ENCODE data around the gene LRRC4C. TPM values are rescaled to one million over a fixed set of nuclear protein-coding genes. Genes with fewer than 3 reads are reported as not detected.

Gene LRRC4C
- total and polyA plus RNA-seq, 5 donors, result 1.0 to 2.7 (median 2.0) TPM

DNA sequence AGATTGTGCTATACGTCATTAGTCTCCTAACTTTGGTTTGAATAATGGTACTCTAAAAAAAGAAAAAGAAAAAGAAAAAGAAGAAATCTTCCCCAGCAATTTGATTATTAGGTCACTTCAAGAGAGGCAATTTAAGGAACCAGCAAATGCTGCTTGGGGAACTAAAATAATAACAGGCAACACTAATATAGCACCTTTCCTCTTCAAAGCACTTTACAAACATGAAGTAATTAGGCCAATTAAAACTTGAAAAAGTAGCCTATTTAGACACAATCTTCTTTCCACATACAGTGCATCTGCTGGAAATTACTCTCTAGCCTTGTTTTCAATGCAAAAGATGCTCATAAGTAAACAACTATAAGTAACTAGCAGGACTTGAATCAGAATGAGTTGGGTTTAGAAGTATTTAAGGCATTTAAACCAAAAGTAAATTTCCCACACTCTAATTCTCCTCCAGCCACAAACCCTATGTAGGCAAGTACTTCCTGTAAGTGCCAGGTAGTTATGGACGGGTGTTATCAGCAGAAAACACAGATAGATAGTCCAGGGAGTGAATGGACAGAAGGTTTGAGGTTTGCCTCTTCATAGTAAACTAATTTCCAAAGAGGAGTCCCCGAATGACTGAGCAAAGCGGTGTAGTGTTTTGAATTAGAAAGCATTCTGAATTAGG lies 44.5 kb downstream of the LRRC4C start:
- no peaks in the 10 kb centered on the region for H3K27me3 ChIP-seq (ENCODE audit: control insufficient read depth, insufficient read depth)
- H3K4me3 ChIP-seq (ENCODE audit: low read length), result no peak overlapping the region
- H3K9me3 ChIP-seq (ENCODE audit: control insufficient read depth, low read length), result no peaks in the 10 kb centered on the region
- ATAC-seq, result no peak
- H3K27ac ChIP-seq (ENCODE audit: low read length), result no peak overlapping the region
- intact Hi-C loops (cut with DNase I), result no loop called here
- DNase-seq, result no peak
- 63% methylated on average over 4 of the region's 4 CpGs for whole genome bisulfite sequencing
- no peaks in the 10 kb centered on the region for H3K4me1 ChIP-seq (ENCODE audit: control insufficient read depth, insufficient read depth, low read length)

DNA sequence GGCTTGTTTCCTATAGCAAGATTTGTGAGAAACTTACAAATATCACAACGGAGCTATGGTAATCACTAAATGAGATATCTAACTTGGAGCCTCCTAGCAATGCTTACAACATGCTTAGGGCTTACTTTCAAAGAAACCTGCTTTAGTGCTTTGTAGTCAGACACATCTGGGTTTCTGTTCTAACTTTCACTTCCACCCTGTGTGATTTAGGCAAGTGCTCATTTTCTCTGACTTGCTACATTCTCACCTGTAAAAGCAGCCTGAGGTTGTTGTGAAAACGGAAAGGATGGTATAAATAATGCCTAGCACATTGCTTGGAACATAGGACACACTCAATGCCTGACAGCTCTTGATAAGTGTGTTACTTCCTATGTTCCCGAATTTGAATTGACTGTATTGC lies 45.6 kb downstream of the LRRC4C start:
- DNase-seq (no peak), ATAC-seq (no peak)
- Histone ChIP-seq H3K9me3 (ENCODE audit: control insufficient read depth, low read length) (no peaks in the 10 kb centered on the region), H3K27ac (ENCODE audit: low read length) (no peak overlapping the region), H3K4me1 (ENCODE audit: control insufficient read depth, insufficient read depth, low read length) (no peaks in the 10 kb centered on the region), H3K4me3 (ENCODE audit: low read length) (no peak overlapping the region), H3K27me3 (ENCODE audit: control insufficient read depth, insufficient read depth) (no peaks in the 10 kb centered on the region)
- 36% methylated on average over 3 of the region's 3 CpGs for WGBS
- intact Hi-C loops (cut with DNase I), result no loop called here

DNA sequence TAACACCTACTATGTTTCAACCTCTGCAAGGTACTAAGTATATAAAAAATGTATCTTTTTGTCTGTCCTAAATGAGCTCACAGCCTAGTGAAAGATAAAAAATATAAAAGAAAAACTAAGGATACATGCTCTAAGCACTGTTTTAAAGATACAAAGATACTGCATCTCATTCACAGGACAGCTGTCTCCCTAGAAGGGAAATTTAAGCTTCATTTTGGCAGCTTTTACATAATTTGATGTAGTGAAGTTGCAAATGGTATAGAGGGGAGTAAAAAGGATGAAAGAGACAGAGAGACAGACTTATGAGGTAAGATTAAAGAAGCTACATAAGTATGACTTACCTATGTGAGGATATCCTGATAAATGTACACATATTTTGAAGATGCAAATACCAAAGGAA lies 53.6 kb downstream of the LRRC4C start:
- Histone ChIP-seq H3K27me3 (ENCODE audit: control insufficient read depth, insufficient read depth) (no peaks in the 10 kb centered on the region), H3K9me3 (ENCODE audit: control insufficient read depth, low read length) (no peaks in the 10 kb centered on the region), H3K4me3 (ENCODE audit: low read length) (no peak overlapping the region), H3K4me1 (ENCODE audit: control insufficient read depth, insufficient read depth, low read length) (no peaks in the 10 kb centered on the region), H3K27ac (ENCODE audit: low read length) (no peak overlapping the region)
- intact Hi-C loops (cut with DNase I), result no loop called here
- ATAC-seq (no peak), DNase-seq (no peak)

DNA sequence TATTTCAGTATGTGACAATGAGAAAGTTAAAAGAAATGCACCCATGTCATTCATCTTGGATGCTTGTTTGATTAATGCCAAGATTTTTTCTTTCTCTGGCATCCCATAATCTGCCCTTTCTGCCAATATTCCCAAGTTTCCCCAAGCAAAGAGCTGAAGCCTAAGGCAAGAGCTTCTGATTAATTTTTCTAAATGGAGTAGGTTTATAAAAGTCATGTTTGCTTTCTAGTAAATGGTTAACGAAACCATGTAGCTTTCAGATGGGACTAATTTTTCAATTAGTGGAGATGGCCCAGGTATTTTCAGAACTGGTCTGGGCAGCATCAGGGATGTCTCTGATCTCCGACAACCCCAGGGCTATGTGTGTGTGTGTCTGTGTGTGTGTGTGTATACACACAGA lies 55.3 kb downstream of the LRRC4C start:
- 94% methylated on average over 2 of the region's 2 CpGs for WGBS

GRCh38 chr11:41403458-41403857 lies 56.0 kb downstream of the LRRC4C start:
- intact Hi-C loops (cut with DNase I), result no loop called here
- Histone ChIP-seq H3K27ac (ENCODE audit: low read length) (no peak overlapping the region), H3K4me3 (ENCODE audit: low read length) (no peak overlapping the region), H3K4me1 (ENCODE audit: control insufficient read depth, insufficient read depth, low read length) (no peaks in the 10 kb centered on the region), H3K9me3 (ENCODE audit: control insufficient read depth, low read length) (no peaks in the 10 kb centered on the region), H3K27me3 (ENCODE audit: control insufficient read depth, insufficient read depth) (no peaks in the 10 kb centered on the region)
- WGBS, result 20% methylated on average over 2 of the region's 2 CpGs
- no peak for ATAC-seq
- DNase-seq, result no peak

More for the DNA sequence above, 55.3 kb downstream of the LRRC4C start:
- no peaks in the 10 kb centered on the region for H3K9me3 ChIP-seq (ENCODE audit: control insufficient read depth, low read length)
- intact Hi-C loops (cut with DNase I), result no loop called here
- H3K27ac ChIP-seq (ENCODE audit: low read length), result no peak overlapping the region
- no peaks in the 10 kb centered on the region for H3K27me3 ChIP-seq (ENCODE audit: control insufficient read depth, insufficient read depth)
- no peaks in the 10 kb centered on the region for H3K4me1 ChIP-seq (ENCODE audit: control insufficient read depth, insufficient read depth, low read length)
- H3K4me3 ChIP-seq (ENCODE audit: low read length), result no peak overlapping the region
- no peak for ATAC-seq
- DNase-seq, result no peak

DNA sequence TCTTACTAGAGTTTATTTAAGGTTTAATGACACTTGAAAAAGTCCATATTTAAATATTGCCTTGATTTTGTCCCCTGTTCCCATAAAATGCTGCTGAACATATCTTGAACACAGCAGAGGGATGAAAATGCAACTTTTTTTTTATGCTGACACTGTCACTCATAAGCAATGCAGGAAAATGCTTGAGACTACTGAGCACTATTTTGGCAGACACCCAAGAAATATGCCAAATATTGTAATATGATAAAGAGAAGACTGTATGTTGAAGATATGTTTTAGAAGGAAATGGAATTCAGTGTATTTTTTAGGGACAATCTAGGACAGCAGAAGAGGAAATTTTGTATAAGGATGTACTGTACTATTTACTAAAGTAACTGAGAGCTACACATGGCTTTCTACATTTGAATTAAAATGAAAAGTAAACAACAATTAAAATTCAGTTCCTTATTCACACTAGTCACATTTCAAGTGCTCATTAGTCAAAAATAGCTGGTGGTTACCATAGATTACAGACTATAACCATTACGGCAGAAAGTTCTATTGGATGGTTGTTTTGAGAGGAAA lies 58.6 kb downstream of the LRRC4C start:
- intact Hi-C loops (cut with DNase I), result no loop called here
- H3K9me3 ChIP-seq (ENCODE audit: control insufficient read depth, low read length), result no peaks in the 10 kb centered on the region
- no peak overlapping the region for H3K4me3 ChIP-seq (ENCODE audit: low read length)
- ATAC-seq (no peak), DNase-seq (no peak)
- no peak overlapping the region for H3K27ac ChIP-seq (ENCODE audit: low read length)
- H3K4me1 ChIP-seq (ENCODE audit: control insufficient read depth, insufficient read depth, low read length), result no peaks in the 10 kb centered on the region
- 88% methylated on average over 1 of the region's 1 CpG for WGBS
- no peaks in the 10 kb centered on the region for H3K27me3 ChIP-seq (ENCODE audit: control insufficient read depth, insufficient read depth)

DNA sequence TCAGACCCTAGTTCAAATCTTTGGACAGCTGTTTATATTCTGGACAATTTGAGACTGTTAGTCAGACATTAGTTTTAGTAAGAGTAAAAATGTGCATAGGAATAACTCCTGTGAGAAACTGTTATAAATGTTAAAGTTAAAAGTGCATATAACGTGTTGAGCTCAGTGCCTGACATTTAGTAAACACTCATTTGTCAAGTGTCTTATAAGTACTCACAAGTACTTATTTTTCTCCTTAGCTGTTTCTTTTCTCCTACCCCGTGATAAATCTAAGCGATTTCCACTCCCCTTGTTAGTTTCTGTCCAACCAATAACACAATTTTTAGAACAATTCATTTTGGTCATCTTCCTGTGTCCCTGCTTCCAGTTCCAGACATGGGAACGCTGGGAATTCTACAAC lies 59.3 kb downstream of the LRRC4C start:
- Histone ChIP-seq H3K27me3 (ENCODE audit: control insufficient read depth, insufficient read depth) (no peaks in the 10 kb centered on the region), H3K4me3 (ENCODE audit: low read length) (no peak overlapping the region), H3K4me1 (ENCODE audit: control insufficient read depth, insufficient read depth, low read length) (no peaks in the 10 kb centered on the region), H3K27ac (ENCODE audit: low read length) (no peak overlapping the region), H3K9me3 (ENCODE audit: control insufficient read depth, low read length) (no peaks in the 10 kb centered on the region)
- no peak for ATAC-seq
- intact Hi-C loops (cut with DNase I), result no loop called here
- WGBS, result 40% methylated on average over 4 of the region's 4 CpGs
- DNase-seq, result no peak

- intact Hi-C loops (cut with DNase I), result no loop called here
- Histone ChIP-seq H3K9me3 (ENCODE audit: control insufficient read depth, low read length) (no peaks in the 10 kb centered on the region), H3K4me1 (ENCODE audit: control insufficient read depth, insufficient read depth, low read length) (no peaks in the 10 kb centered on the region), H3K4me3 (ENCODE audit: low read length) (no peak overlapping the region), H3K27me3 (ENCODE audit: control insufficient read depth, insufficient read depth) (no peaks in the 10 kb centered on the region), H3K27ac (ENCODE audit: low read length) (no peak overlapping the region)
- ATAC-seq, result no peak
- WGBS, result 78% methylated on average over 2 of the region's 2 CpGs
- no peak for DNase-seq
Observed at GRCh38 chr11:41399323-41399722, 60.1 kb downstream of the LRRC4C start.

GRCh38 chr11:41398175-41398574 lies 61.3 kb downstream of the LRRC4C start:
- Histone ChIP-seq H3K9me3 (ENCODE audit: control insufficient read depth, low read length) (no peaks in the 10 kb centered on the region), H3K27ac (ENCODE audit: low read length) (no peak overlapping the region), H3K4me3 (ENCODE audit: low read length) (no peak overlapping the region), H3K27me3 (ENCODE audit: control insufficient read depth, insufficient read depth) (no peaks in the 10 kb centered on the region), H3K4me1 (ENCODE audit: control insufficient read depth, insufficient read depth, low read length) (no peaks in the 10 kb centered on the region)
- ATAC-seq (no peak), DNase-seq (no peak)
- WGBS, result 83% methylated on average over 3 of the region's 3 CpGs
- intact Hi-C loops (cut with DNase I), result no loop called here

- no peak for DNase-seq
- 67% methylated on average over 4 of the region's 4 CpGs for WGBS
- no peaks in the 10 kb centered on the region for H3K9me3 ChIP-seq (ENCODE audit: control insufficient read depth, low read length)
- peaks cover 2% of the 10 kb centered on the region for H3K4me1 ChIP-seq (ENCODE audit: control insufficient read depth, insufficient read depth, low read length)
- no peak for ATAC-seq
- H3K27ac ChIP-seq (ENCODE audit: low read length), result no peak overlapping the region
- intact Hi-C loops (cut with DNase I), result no loop called here
- H3K27me3 ChIP-seq (ENCODE audit: control insufficient read depth, insufficient read depth), result no peaks in the 10 kb centered on the region
- no peak overlapping the region for H3K4me3 ChIP-seq (ENCODE audit: low read length)
Observed at GRCh38 chr11:41394521-41395195, 64.8 kb downstream of the LRRC4C start.

- intact Hi-C loops (cut with DNase I), result no loop called here
- ATAC-seq, result no peak
- no peak overlapping the region for H3K27ac ChIP-seq (ENCODE audit: low read length)
Observed at GRCh38 chr11:41392596-41392995, 66.9 kb downstream of the LRRC4C start.

More at GRCh38 chr11:41392596-41392995, 66.9 kb downstream of the LRRC4C start:
- H3K4me3 ChIP-seq (ENCODE audit: low read length), result no peak overlapping the region
- H3K9me3 ChIP-seq (ENCODE audit: control insufficient read depth, low read length), result no peaks in the 10 kb centered on the region
- H3K4me1 ChIP-seq (ENCODE audit: control insufficient read depth, insufficient read depth, low read length), result peaks cover 2% of the 10 kb centered on the region
- DNase-seq, result no peak
- no peaks in the 10 kb centered on the region for H3K27me3 ChIP-seq (ENCODE audit: control insufficient read depth, insufficient read depth)

All from right cardiac atrium (tissue), 5 donors.